T-helper 2 cell treated with Interferon-gamma antibody and Interleukin-4, amounts not matched to agents 5 μg/mL and 100 μg/mL, for 36 hours (primary cell): Measurements from ENCODE around the gene SLC25A12.

Experiments used
- DNase-seq: peaks from one replicate; pipeline ENCODE4 v3.0.0; 2021; ENCODE audit warnings: low spot score
- H3K27ac Mint-ChIP-seq: one replicate; pipeline ENCODE4 v1.8.0; 2021; ENCODE audit warnings: mild to moderate bottlenecking, mixed read lengths
- H3K27me3 Mint-ChIP-seq: one replicate; pipeline ENCODE4 v1.8.0; 2021; ENCODE audit warnings: low read depth, mixed read lengths
- H3K36me3 Mint-ChIP-seq: one replicate; pipeline ENCODE4 v1.8.0; 2021; ENCODE audit warnings: low read depth, mixed read lengths
- H3K4me1 Mint-ChIP-seq: one replicate; pipeline ENCODE4 v1.8.0; 2021; ENCODE audit warnings: low read depth, mixed read lengths
- H3K4me3 Mint-ChIP-seq: one replicate; pipeline ENCODE4 v1.8.0; 2022; ENCODE audit warnings: mild to moderate bottlenecking, moderate library complexity, mixed read lengths
- H3K9me3 Mint-ChIP-seq: one replicate; pipeline ENCODE4 v1.8.0; 2021; ENCODE audit warnings: mixed read lengths

SLC25A12 gene

GRCh38 chr2:171735991-171736710 lies 157.9 kb downstream of the SLC25A12 start:
- DNase-seq = no peak
- Mint-ChIP-seq H3K4me3 (no peak overlapping the region), H3K27me3 (no peaks in the 10 kb centered on the region), H3K4me1 (peaks cover 4% of the 10 kb centered on the region), H3K9me3 (no peaks in the 10 kb centered on the region), H3K27ac (no peak overlapping the region), H3K36me3 (peaks cover 48% of the 10 kb centered on the region)
